SU-DHL-6 (cell line): ENCODE data around the gene EEFSEC.

ENCODE experiments used
- EZH2phosphoT487 ChIP-seq: fragments of 200-600 bp; sonication (generic), shearing (Covaris generic); conservative IDR thresholded peaks from 2 replicates; pipeline ENCODE4 v1.6.1; 2018; ENCODE audit warnings: mild to moderate bottlenecking, antibody characterized with exemption, low read length, moderate library complexity, mixed read lengths
- TF ChIP-seq, protein P1 (sequence below): fragments of 200-600 bp; sonication (generic); IDR thresholded peaks from one replicate; pipeline ENCODE4 v1.5.1; 2017; ENCODE audit warnings: antibody characterized with exemption, mild to moderate bottlenecking, low read length, moderate library complexity; ENCODE audit not compliant: insufficient read depth, poor library complexity, severe bottlenecking

GRCh38 chr3:128188956-128189355 is 35.7 kb downstream of the EEFSEC start:
- TF ChIP-seq, protein P1, sequence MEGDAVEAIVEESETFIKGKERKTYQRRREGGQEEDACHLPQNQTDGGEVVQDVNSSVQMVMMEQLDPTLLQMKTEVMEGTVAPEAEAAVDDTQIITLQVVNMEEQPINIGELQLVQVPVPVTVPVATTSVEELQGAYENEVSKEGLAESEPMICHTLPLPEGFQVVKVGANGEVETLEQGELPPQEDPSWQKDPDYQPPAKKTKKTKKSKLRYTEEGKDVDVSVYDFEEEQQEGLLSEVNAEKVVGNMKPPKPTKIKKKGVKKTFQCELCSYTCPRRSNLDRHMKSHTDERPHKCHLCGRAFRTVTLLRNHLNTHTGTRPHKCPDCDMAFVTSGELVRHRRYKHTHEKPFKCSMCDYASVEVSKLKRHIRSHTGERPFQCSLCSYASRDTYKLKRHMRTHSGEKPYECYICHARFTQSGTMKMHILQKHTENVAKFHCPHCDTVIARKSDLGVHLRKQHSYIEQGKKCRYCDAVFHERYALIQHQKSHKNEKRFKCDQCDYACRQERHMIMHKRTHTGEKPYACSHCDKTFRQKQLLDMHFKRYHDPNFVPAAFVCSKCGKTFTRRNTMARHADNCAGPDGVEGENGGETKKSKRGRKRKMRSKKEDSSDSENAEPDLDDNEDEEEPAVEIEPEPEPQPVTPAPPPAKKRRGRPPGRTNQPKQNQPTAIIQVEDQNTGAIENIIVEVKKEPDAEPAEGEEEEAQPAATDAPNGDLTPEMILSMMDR, result no peak
- TF ChIP-seq EZH2phosphoT487, result no peak
